Colonic mucosa (tissue), 4 donors: ENCODE results near the gene LOXHD1. TPM values are rescaled to one million over a fixed set of nuclear protein-coding genes. Genes with fewer than 3 reads are reported as not detected.

Source experiments
- DNase-seq: peaks from one replicate; pipeline ENCODE4 v3.0.0-alpha.2; 2020
- H3K27ac ChIP-seq: fragments of 200-600 bp; one replicate; pipeline ENCODE4 v1.8.0; 2021
- H3K27me3 ChIP-seq: fragments of 200-600 bp; one replicate; pipeline ENCODE4 v1.8.0; 2021
- H3K36me3 ChIP-seq: fragments of 200-600 bp; one replicate; pipeline ENCODE4 v1.8.0; 2021
- H3K4me1 ChIP-seq: fragments of 200-600 bp; one replicate; pipeline ENCODE4 v1.8.0; 2021; ENCODE audit warnings: mild to moderate bottlenecking
- H3K4me3 ChIP-seq: fragments of 200-600 bp; one replicate; pipeline ENCODE4 v1.8.0; 2021
- H3K9ac ChIP-seq, 2 donors: one replicate each; pipeline ENCODE4 v1.7.0; 2013; ENCODE audit warnings: control low read depth in 2 of 2, low read depth in 2 of 2, low read length in 2 of 2
- H3K9me3 ChIP-seq: fragments of 200-600 bp; one replicate; pipeline ENCODE4 v1.8.0; 2021
- intact Hi-C: fragments of 100-400 bp; cut with DNase I; formaldehyde crosslinking; loops from one replicate; pipeline ENCODE4 v1.14.1; 2022
- total RNA-seq, 2 donors: library from RNA; stranded (reverse); fragmentation: NEBNext Ultra II Directional in 1 of 2; extraction: Animal tissue kit (Norgen Biotek cat#: 25700) in 1 of 2; gene quantifications; one replicate each; pipeline ENCODE4 v1.2.1, GENCODE V29; 2021
- TF ChIP-seq, protein P1 (sequence below): fragments of 200-600 bp; IDR thresholded peaks from one replicate; pipeline ENCODE4 v1.8.0; 2022; ENCODE audit warnings: antibody characterized with exemption, mild to moderate bottlenecking
- donor health status: healthy.
- donor health status: DM: no; HTN: no; CAD: no.
- donor health status: DM: no; HTN: no; CAD: no.

LOXHD1 gene, protein sequence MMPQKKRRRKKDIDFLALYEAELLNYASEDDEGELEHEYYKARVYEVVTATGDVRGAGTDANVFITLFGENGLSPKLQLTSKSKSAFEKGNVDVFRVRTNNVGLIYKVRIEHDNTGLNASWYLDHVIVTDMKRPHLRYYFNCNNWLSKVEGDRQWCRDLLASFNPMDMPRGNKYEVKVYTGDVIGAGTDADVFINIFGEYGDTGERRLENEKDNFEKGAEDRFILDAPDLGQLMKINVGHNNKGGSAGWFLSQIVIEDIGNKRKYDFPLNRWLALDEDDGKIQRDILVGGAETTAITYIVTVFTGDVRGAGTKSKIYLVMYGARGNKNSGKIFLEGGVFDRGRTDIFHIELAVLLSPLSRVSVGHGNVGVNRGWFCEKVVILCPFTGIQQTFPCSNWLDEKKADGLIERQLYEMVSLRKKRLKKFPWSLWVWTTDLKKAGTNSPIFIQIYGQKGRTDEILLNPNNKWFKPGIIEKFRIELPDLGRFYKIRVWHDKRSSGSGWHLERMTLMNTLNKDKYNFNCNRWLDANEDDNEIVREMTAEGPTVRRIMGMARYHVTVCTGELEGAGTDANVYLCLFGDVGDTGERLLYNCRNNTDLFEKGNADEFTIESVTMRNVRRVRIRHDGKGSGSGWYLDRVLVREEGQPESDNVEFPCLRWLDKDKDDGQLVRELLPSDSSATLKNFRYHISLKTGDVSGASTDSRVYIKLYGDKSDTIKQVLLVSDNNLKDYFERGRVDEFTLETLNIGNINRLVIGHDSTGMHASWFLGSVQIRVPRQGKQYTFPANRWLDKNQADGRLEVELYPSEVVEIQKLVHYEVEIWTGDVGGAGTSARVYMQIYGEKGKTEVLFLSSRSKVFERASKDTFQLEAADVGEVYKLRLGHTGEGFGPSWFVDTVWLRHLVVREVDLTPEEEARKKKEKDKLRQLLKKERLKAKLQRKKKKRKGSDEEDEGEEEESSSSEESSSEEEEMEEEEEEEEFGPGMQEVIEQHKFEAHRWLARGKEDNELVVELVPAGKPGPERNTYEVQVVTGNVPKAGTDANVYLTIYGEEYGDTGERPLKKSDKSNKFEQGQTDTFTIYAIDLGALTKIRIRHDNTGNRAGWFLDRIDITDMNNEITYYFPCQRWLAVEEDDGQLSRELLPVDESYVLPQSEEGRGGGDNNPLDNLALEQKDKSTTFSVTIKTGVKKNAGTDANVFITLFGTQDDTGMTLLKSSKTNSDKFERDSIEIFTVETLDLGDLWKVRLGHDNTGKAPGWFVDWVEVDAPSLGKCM (N-terminal part only)
- total RNA-seq: not detected

DNA sequence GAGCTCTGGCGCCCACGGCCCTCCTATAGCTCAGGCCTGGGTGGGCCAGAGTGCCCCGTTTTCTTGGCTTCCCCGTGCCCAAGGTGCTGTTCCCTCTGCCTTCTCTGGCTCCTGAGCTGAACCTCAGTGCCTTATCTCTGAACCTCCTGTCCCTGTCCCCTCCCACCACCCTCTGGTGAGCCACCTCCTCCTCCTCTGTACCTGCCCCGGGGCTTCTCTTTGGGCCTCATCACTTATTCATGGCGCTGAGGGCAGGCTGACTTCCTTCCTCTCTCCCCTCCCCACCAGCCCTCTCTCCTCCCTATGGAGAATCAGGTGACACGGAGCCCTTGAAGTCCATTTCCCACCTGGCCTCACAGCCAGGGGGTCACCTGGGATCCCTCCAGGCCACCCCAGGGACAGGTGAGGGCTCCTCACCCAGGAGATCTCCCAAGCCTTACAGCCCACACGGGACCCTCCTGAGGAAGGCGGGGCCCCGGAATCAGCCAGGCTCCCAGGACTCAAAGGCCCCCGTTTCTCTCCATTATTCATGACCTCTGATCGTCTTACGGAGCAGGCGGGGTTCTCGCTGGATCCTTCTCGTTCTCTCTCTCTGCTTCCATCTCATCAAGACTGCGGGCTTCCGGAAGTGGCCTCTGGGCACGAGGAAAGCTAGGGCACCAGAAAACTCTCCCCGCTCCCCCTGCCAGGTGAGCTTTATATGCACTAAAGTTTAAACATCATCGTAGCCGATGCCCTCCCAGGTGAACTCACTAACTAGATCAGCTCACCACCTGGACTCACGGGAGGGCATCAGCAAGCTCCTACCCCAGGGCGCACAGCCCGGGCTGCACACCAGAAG, at the start of gene LOXHD1:
Gene LOXHD1 (minus strand): TSS at position 106 of the 841 bp plus-strand sequence. CDS start 187 bp downstream, outside the sequence.
- no peak for DNase-seq
- TF ChIP-seq, protein P1, sequence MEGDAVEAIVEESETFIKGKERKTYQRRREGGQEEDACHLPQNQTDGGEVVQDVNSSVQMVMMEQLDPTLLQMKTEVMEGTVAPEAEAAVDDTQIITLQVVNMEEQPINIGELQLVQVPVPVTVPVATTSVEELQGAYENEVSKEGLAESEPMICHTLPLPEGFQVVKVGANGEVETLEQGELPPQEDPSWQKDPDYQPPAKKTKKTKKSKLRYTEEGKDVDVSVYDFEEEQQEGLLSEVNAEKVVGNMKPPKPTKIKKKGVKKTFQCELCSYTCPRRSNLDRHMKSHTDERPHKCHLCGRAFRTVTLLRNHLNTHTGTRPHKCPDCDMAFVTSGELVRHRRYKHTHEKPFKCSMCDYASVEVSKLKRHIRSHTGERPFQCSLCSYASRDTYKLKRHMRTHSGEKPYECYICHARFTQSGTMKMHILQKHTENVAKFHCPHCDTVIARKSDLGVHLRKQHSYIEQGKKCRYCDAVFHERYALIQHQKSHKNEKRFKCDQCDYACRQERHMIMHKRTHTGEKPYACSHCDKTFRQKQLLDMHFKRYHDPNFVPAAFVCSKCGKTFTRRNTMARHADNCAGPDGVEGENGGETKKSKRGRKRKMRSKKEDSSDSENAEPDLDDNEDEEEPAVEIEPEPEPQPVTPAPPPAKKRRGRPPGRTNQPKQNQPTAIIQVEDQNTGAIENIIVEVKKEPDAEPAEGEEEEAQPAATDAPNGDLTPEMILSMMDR: no peak
- Histone ChIP-seq H3K4me1 (no peaks in the 10 kb centered on the region), H3K9me3 (no peaks in the 10 kb centered on the region), H3K36me3 (no peaks in the 10 kb centered on the region), H3K4me3 (no peak within 1 kb of the TSS), H3K27ac (no peak within 1 kb of the TSS), H3K9ac (no peak within 1 kb of the TSS), H3K27me3 (no peaks in the 10 kb centered on the region)
- intact Hi-C loops: loop anchor here (5.0 kb wide), 2 partner anchors 375 to 510 kb away; no protein-coding TSS in a partner anchor

DNA sequence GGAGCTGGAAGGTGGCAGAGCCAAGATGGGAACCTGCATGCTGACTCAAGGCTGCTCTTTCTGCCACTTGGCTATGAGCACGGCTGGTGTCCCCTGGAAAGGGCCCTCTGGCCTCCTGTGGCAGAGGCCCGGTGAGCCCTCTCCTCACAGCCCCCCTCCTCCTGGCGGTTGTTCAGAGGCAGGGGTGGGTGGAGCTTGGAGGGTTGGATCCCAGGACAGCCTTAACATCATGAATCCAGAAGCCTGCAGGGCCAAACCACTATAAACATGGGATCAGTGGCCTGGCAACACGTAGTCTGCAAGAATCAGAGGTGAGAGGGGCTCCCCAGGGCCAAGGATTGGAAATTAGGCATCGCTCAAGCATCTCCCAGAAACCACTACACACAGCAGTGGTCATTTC, 48.5 kb upstream of the LOXHD1 start:
- Histone ChIP-seq H3K27ac (no peak overlapping the region), H3K9ac (no peak overlapping the region), H3K36me3 (no peaks in the 10 kb centered on the region), H3K27me3 (no peaks in the 10 kb centered on the region), H3K4me1 (no peaks in the 10 kb centered on the region), H3K9me3 (no peaks in the 10 kb centered on the region), H3K4me3 (no peak overlapping the region)
- intact Hi-C loops: no loop called here
- DNase-seq: no peak
- TF ChIP-seq, protein P1: no peak

DNA sequence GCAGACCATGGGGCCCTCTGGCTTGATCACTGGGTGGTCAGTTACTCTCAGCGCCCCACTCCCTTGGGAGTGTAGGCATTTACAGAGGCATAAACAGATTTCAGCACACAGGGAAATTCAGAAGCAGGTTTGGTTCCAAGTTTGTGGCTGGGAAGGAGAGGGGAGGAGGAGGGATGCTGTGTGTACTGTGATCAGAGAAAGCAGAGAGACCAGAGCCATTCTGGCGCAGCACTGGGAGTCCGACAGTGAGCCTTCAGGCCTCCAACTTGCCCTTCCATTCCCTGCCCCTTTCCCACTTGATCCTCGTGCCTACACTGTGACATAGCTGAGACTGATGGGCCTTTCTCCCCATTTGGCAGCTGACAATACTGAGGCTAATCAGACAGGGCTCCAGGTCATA, 47.8 kb upstream of the LOXHD1 start:
- H3K27ac ChIP-seq: no peak overlapping the region
- intact Hi-C loops: no loop called here
- no peaks in the 10 kb centered on the region for H3K9me3 ChIP-seq
- TF ChIP-seq, protein P1: no peak
- H3K4me1 ChIP-seq: no peaks in the 10 kb centered on the region
- H3K9ac ChIP-seq: no peak overlapping the region
- no peaks in the 10 kb centered on the region for H3K27me3 ChIP-seq
- H3K4me3 ChIP-seq: no peak overlapping the region
- no peak for DNase-seq
- H3K36me3 ChIP-seq: no peaks in the 10 kb centered on the region

DNA sequence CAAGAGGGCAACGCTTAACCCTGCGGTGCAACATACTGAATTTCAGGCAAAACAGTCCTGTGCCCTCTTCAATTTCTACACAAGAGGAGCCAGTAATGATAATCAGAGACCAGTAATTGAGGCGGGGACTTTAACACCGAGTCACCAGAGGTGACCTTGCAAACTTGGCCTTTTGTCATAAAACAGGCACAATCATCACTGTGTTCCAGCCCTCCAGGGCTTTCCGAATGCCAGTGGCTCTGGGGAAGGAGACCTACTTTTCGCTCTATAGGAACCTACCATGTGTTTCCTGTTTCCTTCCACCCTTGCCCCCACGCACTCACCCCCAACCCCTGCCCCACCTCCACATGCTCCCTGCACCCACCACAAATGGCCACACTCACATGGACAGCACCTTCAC, 47.2 kb upstream of the LOXHD1 start:
- no peaks in the 10 kb centered on the region for H3K4me1 ChIP-seq
- no peak overlapping the region for H3K4me3 ChIP-seq
- TF ChIP-seq, protein P1: no peak
- no peaks in the 10 kb centered on the region for H3K9me3 ChIP-seq
- no peaks in the 10 kb centered on the region for H3K27me3 ChIP-seq
- no peak overlapping the region for H3K27ac ChIP-seq
- intact Hi-C loops: no loop called here
- H3K36me3 ChIP-seq: no peaks in the 10 kb centered on the region
- no peak for DNase-seq
- H3K9ac ChIP-seq: no peak overlapping the region
